ENCODE measurements around the gene KRTAP4-12. TPM values are rescaled to one million over a fixed set of nuclear protein-coding genes. Genes with fewer than 3 reads are reported as not detected.
"Not testable (repeated sequence)": the region's sequence is repeated elsewhere in the genome, so short reads cannot be mapped to it uniquely, and the experiment has no call there.

KRTAP4-12 gene
- polyA plus RNA-seq, 3 donors = not detected

- no peaks in the 10 kb centered on the region for H3K79me2 ChIP-seq (ENCODE audit: insufficient read depth, low read length)
- H3K27ac ChIP-seq (ENCODE audit: low read depth in 1 of 2, low read length in 2 of 2) = no peak overlapping the region
- WGBS (ENCODE audit: insufficient coverage) = no CpG with 5 or more reads among the region's 2 CpGs
- no peak overlapping the region for H3K4me3 ChIP-seq (replicated peaks in 1 of 3; ENCODE audit: low read depth in 2 of 3, low read length in 3 of 3)
- TF ChIP-seq CTCF (IDR thresholded peaks at IDR 0.05) = no peak
- no peaks in the 10 kb centered on the region for H3K9me3 ChIP-seq (replicated peaks in 1 of 2; ENCODE audit: control insufficient read depth in 1 of 2, insufficient read depth in 1 of 2, low read length in 2 of 2)
- no peaks in the 10 kb centered on the region for H3K27me3 ChIP-seq (ENCODE audit: control insufficient read depth in 2 of 2, insufficient read depth in 2 of 2, low read length in 2 of 2)
- H3K9ac ChIP-seq (ENCODE audit: insufficient read depth, low read length, poor library complexity, severe bottlenecking) = no peak overlapping the region
- Mint-ChIP-seq H3K4me3 (no peak overlapping the region), H3K27me3 (ENCODE audit: low read depth in 3 of 3) (peaks cover 0 to 2% (median 0%) of the 10 kb centered on the region in 3 donors), H3K36me3 (no peaks in the 10 kb centered on the region), H3K27ac (no peak overlapping the region), H3K4me1 (peaks cover 8% of the 10 kb centered on the region), H3K9me3 (peaks cover 0 to 8% (median 0%) of the 10 kb centered on the region in 7 donors)
- no peaks in the 10 kb centered on the region for H3K36me3 ChIP-seq (replicated peaks in 1 of 2; ENCODE audit: control insufficient read depth in 1 of 2, insufficient read depth in 2 of 2, low read length in 2 of 2)
- intact Hi-C loops (cut with micrococcal nuclease) = no loop called here
- no peak overlapping the region for H2AFZ ChIP-seq (ENCODE audit: insufficient read depth, low read depth, low read length, poor library complexity, severe bottlenecking)
- H4K20me1 ChIP-seq (ENCODE audit: insufficient read depth, low read length) = no peaks in the 10 kb centered on the region
- no peak overlapping the region for H3K4me2 ChIP-seq (replicated peaks; ENCODE audit: extremely low read depth, low read length, poor library complexity, severe bottlenecking)
- H3K4me1 ChIP-seq (ENCODE audit: control insufficient read depth in 1 of 2, insufficient read depth in 2 of 2, low read length in 2 of 2) = peaks cover 7% of the 10 kb centered on the region in 2 donors
- DNase-seq = no peak
Observed at GRCh38 chr17:41125064-41125463, 1.1 kb upstream of the KRTAP4-12 start.

GRCh38 chr17:41123292-41123990 is 541 bp downstream of the KRTAP4-12 start:
- peaks cover 14% of the 10 kb centered on the region for H3K4me1 Mint-ChIP-seq
- H3K4me2 ChIP-seq (replicated peaks; ENCODE audit: extremely low read depth, low read length, poor library complexity, severe bottlenecking); H3K27ac ChIP-seq (ENCODE audit: low read depth in 1 of 2, low read length in 2 of 2); H3K27me3 ChIP-seq (ENCODE audit: control insufficient read depth in 2 of 2, insufficient read depth in 2 of 2, low read length in 2 of 2); H4K20me1 ChIP-seq (ENCODE audit: insufficient read depth, low read length); H3K36me3 ChIP-seq (replicated peaks in 1 of 2; ENCODE audit: control insufficient read depth in 1 of 2, insufficient read depth in 2 of 2, low read length in 2 of 2); H3K9ac ChIP-seq (ENCODE audit: insufficient read depth, low read length, poor library complexity, severe bottlenecking); H3K4me3 ChIP-seq (replicated peaks in 1 of 3; ENCODE audit: low read depth in 2 of 3, low read length in 3 of 3); H3K9me3 ChIP-seq (replicated peaks in 1 of 2; ENCODE audit: control insufficient read depth in 1 of 2, insufficient read depth in 1 of 2, low read length in 2 of 2); H3K79me2 ChIP-seq (ENCODE audit: insufficient read depth, low read length); H3K27ac Mint-ChIP-seq; intact Hi-C loops (cut with micrococcal nuclease); H2AFZ ChIP-seq (ENCODE audit: insufficient read depth, low read depth, low read length, poor library complexity, severe bottlenecking); H3K36me3 Mint-ChIP-seq; H3K27me3 Mint-ChIP-seq (ENCODE audit: low read depth in 3 of 3); H3K4me3 Mint-ChIP-seq; H3K9me3 Mint-ChIP-seq; DNase-seq: not testable (repeated sequence)
- 92% methylated on average over 12 of the region's 12 CpGs for WGBS (ENCODE audit: insufficient coverage)
- H3K4me1 ChIP-seq (ENCODE audit: control insufficient read depth in 1 of 2, insufficient read depth in 2 of 2, low read length in 2 of 2) = peaks cover 10 to 11% of the 10 kb centered on the region in 2 donors

Measured in CD14-positive monocyte (primary cell).